Epithelial cell of proximal tubule (primary cell): Measurements from ENCODE around the gene SLC25A42. TPM values are rescaled to one million over a fixed set of nuclear protein-coding genes. Genes with fewer than 3 reads are reported as not detected.
"Not testable (repeated sequence)": the region's sequence is repeated elsewhere in the genome, so short reads cannot be mapped to it uniquely, and the experiment has no call there.

Experiments used
- DNase-seq: peaks from one replicate; pipeline ENCODE4 v3.0.0-alpha.2; 2011; ENCODE audit warnings: low read depth
- H3K4me3 ChIP-seq: 2 replicates; pipeline ENCODE4 v1.5.1; 2011; ENCODE audit warnings: low read depth, mild to moderate bottlenecking, low read length
- CTCF ChIP-seq: conservative IDR thresholded peaks from 2 replicates; pipeline ENCODE4 v1.5.1; 2012; ENCODE audit warnings: low read depth, mild to moderate bottlenecking, low read length
- total RNA-seq: library from RNA; depleted of rRNA; stranded (reverse); fragments of >200 nt; gene quantifications from 2 replicates; pipeline ENCODE4 v1.2.3, GENCODE V29; 2015

SLC25A42 gene
- total RNA-seq, result 2.2 and 2.9 TPM in 2 replicates

GRCh38 chr19:19063183-19064097, at the start of gene SLC25A42:
Gene SLC25A42, plus strand, starts transcription at chr19:19063994. Its CDS starts 32,131 bp downstream, at chr19:19096125.
- DNase-seq, result peak; percentile 86
- no peak for TF ChIP-seq CTCF
- peak within 1 kb of the TSS; percentile 68 for H3K4me3 ChIP-seq

- no peak overlapping the region for H3K4me3 ChIP-seq
- TF ChIP-seq CTCF, result no peak
- no peak for DNase-seq
Measured at GRCh38 chr19:19021115-19021514, 42.7 kb upstream of the SLC25A42 start.

- no peak for TF ChIP-seq CTCF
- DNase-seq, result no peak
- H3K4me3 ChIP-seq, result no peak overlapping the region
Measured at GRCh38 chr19:19022380-19022961, 41.3 kb upstream of the SLC25A42 start.

GRCh38 chr19:19023376-19023775, 40.4 kb upstream of the SLC25A42 start:
- DNase-seq, H3K4me3 ChIP-seq: not testable (repeated sequence)

- no peak overlapping the region for H3K4me3 ChIP-seq
- no peak for TF ChIP-seq CTCF
- DNase-seq, result no peak
Measured at GRCh38 chr19:19025861-19026260, 37.9 kb upstream of the SLC25A42 start.

GRCh38 chr19:19026299-19026971, 37.4 kb upstream of the SLC25A42 start:
- H3K4me3 ChIP-seq, result no peak overlapping the region
- no peak for DNase-seq
- peak; percentile 61 for TF ChIP-seq CTCF

- no peak overlapping the region for H3K4me3 ChIP-seq
- no peak for TF ChIP-seq CTCF
- no peak for DNase-seq
Measured at GRCh38 chr19:19027228-19027627, 36.6 kb upstream of the SLC25A42 start.
